Measurements from ENCODE around the gene RFX6.

GRCh38 chr6:116931456-116931855 lies 54.4 kb downstream of the RFX6 start:
- TF ChIP-seq CTCF (IDR thresholded peaks at IDR 0.05) (no peak), EZH2 (IDR thresholded peaks at IDR 0.05; ENCODE audit: borderline replicate concordance, insufficient read depth, low read depth, low read length, poor library complexity, severe bottlenecking) (no peak)

All from B cell (primary cell).